Prostate gland (tissue), 2 donors: ENCODE results near the gene GIMAP4. TPM values are rescaled to one million over a fixed set of nuclear protein-coding genes. Genes with fewer than 3 reads are reported as not detected.

Experiments used
- DNase-seq: peaks from one replicate; pipeline ENCODE4 v3.0.0-alpha.2; 2019; ENCODE audit warnings: low spot score
- H3K27ac ChIP-seq, 2 donors: fragments of 200-600 bp; sonication (generic); 2 replicates each; pipeline ENCODE4 v1.5.1; 2017 to 2019
- H3K27me3 ChIP-seq: fragments of 200-600 bp; sonication (generic); replicated peaks from 2 replicates; pipeline ENCODE4 v1.5.1; 2019; ENCODE audit not compliant: insufficient read depth
- H3K36me3 ChIP-seq, 2 donors: fragments of 200-600 bp; sonication (generic); 1 replicate in 1 of 2; 2 replicates in 1 of 2; pipeline versions ENCODE4 v1.5.1 to v1.8.1; 2017 to 2019
- H3K4me1 ChIP-seq: fragments of 200-600 bp; sonication (generic); replicated peaks from 2 replicates; pipeline ENCODE4 v1.5.1; 2019
- H3K4me3 ChIP-seq, 2 donors: fragments of 200-600 bp; sonication (generic); 2 replicates each; pipeline ENCODE4 v1.5.1; 2017 to 2019
- H3K9me3 ChIP-seq: fragments of 200-600 bp; sonication (generic); 2 replicates; pipeline ENCODE4 v1.5.1; 2017
- POLR2A ChIP-seq: fragments of 450-650 bp; IDR thresholded peaks from one replicate; pipeline ENCODE4 v1.6.1; 2016; ENCODE audit warnings: antibody characterized with exemption, mild to moderate bottlenecking
- POLR2AphosphoS5 ChIP-seq: sonication (generic); formaldehyde crosslinking; IDR thresholded peaks from one replicate; pipeline ENCODE4 v1.6.1; 2017; ENCODE audit warnings: antibody characterized with exemption
- WGBS: methylation state at CpG from one replicate; pipeline ENCODE4 v1.1.5; 2018; 5-methylcytosine and 5-hydroxymethylcytosine counted together
- intact Hi-C: fragments of 100-400 bp; cut with DNase I; formaldehyde crosslinking; loops from one replicate; pipeline ENCODE4 v1.14.2; 2022
- total RNA-seq, 2 donors: library from RNA; depleted of rRNA; stranded (reverse); fragments of >200 nt; gene quantifications; one replicate each; pipeline ENCODE4 v1.1.0, GENCODE V29; 2016
- TF ChIP-seq, protein P1 (sequence below), 4 experiments: fragments of 200-600 bp in 2 of 4; fragments of 450-650 bp in 2 of 4; sonication (generic) in 2 of 4; IDR thresholded peaks; 1 replicate in 3 of 4; 2 replicates in 1 of 4; pipeline ENCODE4 v1.5.1; 2016 to 2019; ENCODE audit warnings: antibody characterized with exemption in 4 of 4, mild to moderate bottlenecking in 2 of 4, moderate library complexity in 2 of 4

The GIMAP4 gene
- total RNA-seq, 2 donors from 2014 or later = 6.9 to 11.0 TPM

DNA sequence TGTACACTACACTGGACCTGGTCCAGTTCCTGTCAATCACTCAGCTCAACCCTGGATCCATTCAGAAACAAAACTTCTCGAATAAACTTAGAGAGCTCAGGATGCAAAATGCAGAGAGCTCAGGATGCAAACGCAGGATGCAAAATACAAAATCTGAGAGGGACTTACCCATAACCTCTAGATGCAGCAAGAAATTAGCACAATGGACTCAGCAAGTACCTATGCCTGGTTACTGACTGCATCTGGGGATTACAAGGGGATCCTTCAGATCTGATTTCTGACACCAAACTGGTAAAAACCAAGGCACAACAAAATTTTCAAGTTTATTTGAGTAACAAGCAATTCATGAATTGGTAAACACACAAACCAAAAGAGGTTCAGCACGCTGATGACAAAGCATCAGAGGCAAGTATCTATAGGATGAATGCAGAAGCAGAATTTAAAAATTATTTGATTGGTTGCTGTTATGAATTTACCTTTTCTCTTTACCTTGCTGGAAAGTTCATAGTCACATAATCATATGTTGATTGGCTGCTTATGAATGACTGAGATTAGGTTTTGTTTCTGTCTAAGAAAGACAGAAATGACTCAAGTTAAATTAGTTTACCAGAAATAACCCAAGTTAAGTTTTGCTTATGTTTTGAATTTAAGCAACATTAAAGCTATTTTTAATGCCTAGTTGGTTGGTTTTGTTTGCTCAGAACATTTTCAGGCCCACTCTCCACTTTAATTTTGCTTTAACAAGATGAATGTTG, 53.6 kb downstream of the GIMAP4 start:
- intact Hi-C loops = no loop called here
- no peaks in the 10 kb centered on the region for H3K27me3 ChIP-seq
- WGBS = 71% methylated on average over 3 of the region's 3 CpGs
- no peaks in the 10 kb centered on the region for H3K36me3 ChIP-seq
- H3K27ac ChIP-seq = no peak overlapping the region
- no peak overlapping the region for H3K4me3 ChIP-seq
- H3K9me3 ChIP-seq = no peaks in the 10 kb centered on the region
- DNase-seq = no peak
- no peak for TF ChIP-seq POLR2A
- no peak for TF ChIP-seq POLR2AphosphoS5
- TF ChIP-seq, protein P1, sequence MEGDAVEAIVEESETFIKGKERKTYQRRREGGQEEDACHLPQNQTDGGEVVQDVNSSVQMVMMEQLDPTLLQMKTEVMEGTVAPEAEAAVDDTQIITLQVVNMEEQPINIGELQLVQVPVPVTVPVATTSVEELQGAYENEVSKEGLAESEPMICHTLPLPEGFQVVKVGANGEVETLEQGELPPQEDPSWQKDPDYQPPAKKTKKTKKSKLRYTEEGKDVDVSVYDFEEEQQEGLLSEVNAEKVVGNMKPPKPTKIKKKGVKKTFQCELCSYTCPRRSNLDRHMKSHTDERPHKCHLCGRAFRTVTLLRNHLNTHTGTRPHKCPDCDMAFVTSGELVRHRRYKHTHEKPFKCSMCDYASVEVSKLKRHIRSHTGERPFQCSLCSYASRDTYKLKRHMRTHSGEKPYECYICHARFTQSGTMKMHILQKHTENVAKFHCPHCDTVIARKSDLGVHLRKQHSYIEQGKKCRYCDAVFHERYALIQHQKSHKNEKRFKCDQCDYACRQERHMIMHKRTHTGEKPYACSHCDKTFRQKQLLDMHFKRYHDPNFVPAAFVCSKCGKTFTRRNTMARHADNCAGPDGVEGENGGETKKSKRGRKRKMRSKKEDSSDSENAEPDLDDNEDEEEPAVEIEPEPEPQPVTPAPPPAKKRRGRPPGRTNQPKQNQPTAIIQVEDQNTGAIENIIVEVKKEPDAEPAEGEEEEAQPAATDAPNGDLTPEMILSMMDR (IDR thresholded peaks at IDR 0.05) = no peak
- no peaks in the 10 kb centered on the region for H3K4me1 ChIP-seq

DNA sequence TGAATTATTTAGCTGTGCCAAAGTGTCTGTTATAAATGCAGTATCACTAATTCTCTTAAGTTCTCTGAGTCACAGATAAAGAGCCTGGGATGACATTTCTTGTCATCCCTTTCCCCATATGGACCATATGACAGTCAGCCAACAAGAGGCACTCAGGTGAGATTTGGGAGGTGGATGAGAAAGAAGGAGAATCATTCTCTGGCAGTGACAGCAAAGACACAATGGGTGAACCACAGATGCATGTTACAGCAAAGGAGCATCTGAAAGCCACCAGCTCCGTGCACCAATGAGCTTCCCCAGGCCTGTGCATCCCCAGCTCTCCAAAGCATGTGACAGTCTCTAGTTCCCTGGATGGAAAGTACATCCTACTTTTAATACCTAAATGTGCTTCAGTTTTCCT, 54.2 kb downstream of the GIMAP4 start:
- 62% methylated on average over 1 of the region's 1 CpG for WGBS
- TF ChIP-seq, protein P1 (IDR thresholded peaks at IDR 0.05) = no peak
- TF ChIP-seq POLR2AphosphoS5 (no peak), POLR2A (no peak)
- Histone ChIP-seq H3K27ac (no peak overlapping the region), H3K9me3 (no peaks in the 10 kb centered on the region), H3K4me3 (no peak overlapping the region), H3K27me3 (no peaks in the 10 kb centered on the region), H3K4me1 (no peaks in the 10 kb centered on the region), H3K36me3 (no peaks in the 10 kb centered on the region)
- no peak for DNase-seq
- intact Hi-C loops = no loop called here

Other genes with a start within 250 kb of the GIMAP4 start
- 10 to 100 TPM; 25.8 to 34.4 TPM for gene LRRC61, start 244.0 kb upstream of the GIMAP4 start, total RNA-seq
- gene ACTR3C, start 243.8 kb upstream of the GIMAP4 start, total RNA-seq = 10 to 100 TPM; 10.7 to 15.1 TPM
- 10 to 100 TPM; 98.8 to 99.8 TPM for gene RARRES2, start 225.8 kb upstream of the GIMAP4 start, total RNA-seq
- gene REPIN1, start 198.6 kb upstream of the GIMAP4 start, total RNA-seq = 100 to 1,000 TPM; 150 to 171 TPM
- gene ZNF775, start 188.1 kb upstream of the GIMAP4 start, total RNA-seq = 10 to 100 TPM; 14.4 to 14.8 TPM
- gene GIMAP8, start 116.8 kb upstream of the GIMAP4 start, total RNA-seq = 1 to 10 TPM; 2.5 to 6.5 TPM
- 1 to 10 TPM; 6.9 to 9.0 TPM for gene GIMAP7, start 52.5 kb upstream of the GIMAP4 start, total RNA-seq
- gene GIMAP6, start 65.0 kb downstream of the GIMAP4 start, total RNA-seq = 10 to 100 TPM; 10.8 to 15.7 TPM
- gene GIMAP2, start 118.3 kb downstream of the GIMAP4 start, total RNA-seq = 10 to 100 TPM in 1 of 2 donors, 1 to 10 TPM in 1; 6.6 to 16.1 TPM
- gene GIMAP1, start 149.2 kb downstream of the GIMAP4 start, total RNA-seq = 1 to 10 TPM; 3.9 to 4.2 TPM
- 10 to 100 TPM; 11.1 to 15.1 TPM for gene GIMAP5, start 170.0 kb downstream of the GIMAP4 start, total RNA-seq
- 10 to 100 TPM in 1 of 2 donors, 1 to 10 TPM in 1; 4.5 to 14.5 TPM for gene TMEM176B, start 233.0 kb downstream of the GIMAP4 start, total RNA-seq
- gene TMEM176A, start 233.4 kb downstream of the GIMAP4 start, total RNA-seq = 1 to 10 TPM; 3.8 to 6.9 TPM